HCT116 (cell line): ENCODE data around the gene CRISP1. TPM values are rescaled to one million over a fixed set of nuclear protein-coding genes. Genes with fewer than 3 reads are reported as not detected.

Experiments
- ATAC-seq: fragments of 200-7000 bp; cut with Tn5 transposase; 2 replicates; pipeline ENCODE4 v1.9.1; 2020; ENCODE audit warnings: mild to moderate bottlenecking, moderate library complexity
- BruUV-seq: library from RNA; stranded (reverse); fragments of 400-500 nt; replicated peaks from 2 replicates; lab custom pipeline; 2021; lab: Mats Ljungman, UMichigan
- CTCF ChIA-PET: fragments of 300-600 bp; sonication (Branson Sonifier 250); formaldehyde crosslinking; loops from one replicate; lab custom pipeline; 2021; ENCODE audit warnings: antibody characterized with exemption; lab: Charles Lee
- POLR2A ChIA-PET: fragments of 300-600, 350-600 bp; sonication (Branson Sonifier 250); formaldehyde crosslinking; loops from one replicate; lab custom pipeline; 2021; ENCODE audit warnings: antibody characterized with exemption; lab: Charles Lee
- RAD21 ChIA-PET, 2 experiments: fragments of 300-600 bp; sonication (Branson Sonifier 250); formaldehyde crosslinking; loops; one replicate each; lab custom pipeline; 2023; ENCODE audit warnings: low total read pairs in 2 of 2; ENCODE audit not compliant: uncharacterized antibody in 2 of 2, unreplicated experiment in 2 of 2, low non-redundant PET in 1 of 2; lab: Charles Lee
- DNase-seq: peaks from one replicate; pipeline ENCODE4 v3.0.0-alpha.2; 2010; ENCODE audit warnings: low read depth, low spot score
- H2AFZ ChIP-seq: fragments of 200-600 bp; shearing (Covaris generic), sonication (generic); 2 replicates; pipeline ENCODE4 v1.6.1; 2017; ENCODE audit warnings: low read depth, mixed run types, mixed read lengths, antibody characterized with exemption, low read length; ENCODE audit not compliant: poor library complexity, severe bottlenecking
- H3K27ac ChIP-seq: 2 replicates; pipeline ENCODE4 v1.5.1; 2012; ENCODE audit warnings: low read depth, low read length
- H3K27me3 ChIP-seq: fragments of 200-600 bp; sonication (generic); 2 replicates; pipeline ENCODE4 v1.6.1; 2016; ENCODE audit warnings: mixed run types, low read length, mixed read lengths; ENCODE audit not compliant: insufficient read depth
- H3K36me3 ChIP-seq, 2 experiments: fragments of 200-500 bp in 1 of 2; fragments of 200-600 bp in 1 of 2; sonication (Bioruptor generic) in 1 of 2; sonication (generic) in 1 of 2; 2 replicates each; pipeline versions ENCODE4 v1.5.1 to v1.6.1; 2014 to 2016; ENCODE audit warnings: low read length in 2 of 2, inconsistent platforms in 1 of 2, mixed read lengths in 1 of 2, mixed run types in 1 of 2; ENCODE audit not compliant: insufficient read depth in 2 of 2, control insufficient read depth in 1 of 2
- H3K4me1 ChIP-seq, 2 experiments: fragments of 200-600 bp in 1 of 2; sonication (generic) in 1 of 2; 2 replicates each; pipeline versions ENCODE4 v1.5.1 to v1.6.1; 2012 to 2017; ENCODE audit warnings: low read length in 2 of 2, inconsistent platforms in 1 of 2, mild to moderate bottlenecking in 1 of 2, mixed read lengths in 1 of 2, mixed run types in 1 of 2, moderate library complexity in 1 of 2; ENCODE audit not compliant: insufficient read depth in 2 of 2, control insufficient read depth in 1 of 2
- H3K4me2 ChIP-seq: fragments of 200-600 bp; sonication (generic); 2 replicates; pipeline ENCODE4 v1.6.1; 2017; ENCODE audit warnings: mixed run types, low read length, mixed read lengths
- H3K4me3 ChIP-seq, 2 experiments: fragments of 200-600 bp in 1 of 2; sonication (generic) in 1 of 2; replicated peaks in 1 of 2; 2 replicates each; pipeline ENCODE4 v1.5.1; 2011 to 2016; ENCODE audit warnings: low read length in 2 of 2, control low read depth in 1 of 2, low read depth in 1 of 2, mild to moderate bottlenecking in 1 of 2, mixed read lengths in 1 of 2, mixed run types in 1 of 2
- H3K79me2 ChIP-seq: fragments of 200-600 bp; sonication (generic); 2 replicates; pipeline ENCODE4 v1.6.1; 2017; ENCODE audit warnings: mild to moderate bottlenecking, mixed run types, low read length, moderate library complexity, mixed read lengths; ENCODE audit not compliant: insufficient read depth
- H3K9ac ChIP-seq: fragments of 200-600 bp; sonication (generic); 2 replicates; pipeline ENCODE4 v1.6.1; 2016; ENCODE audit warnings: low read length, mixed read lengths
- H3K9me2 ChIP-seq: fragments of 200-600 bp; sonication (generic), shearing (Covaris generic); 2 replicates; pipeline ENCODE4 v1.6.1; 2017; ENCODE audit warnings: mixed run types, mild to moderate bottlenecking, moderate library complexity; ENCODE audit not compliant: insufficient read depth
- H3K9me3 ChIP-seq, 2 experiments: fragments of 200-500 bp in 1 of 2; fragments of 200-600 bp in 1 of 2; sonication (Bioruptor generic) in 1 of 2; sonication (generic) in 1 of 2; 2 replicates each; pipeline ENCODE4 v1.6.1; 2014 to 2017; ENCODE audit warnings: low read length in 2 of 2, mixed read lengths in 2 of 2, inconsistent platforms in 1 of 2, low read depth in 1 of 2, mild to moderate bottlenecking in 1 of 2, mixed run types in 1 of 2, moderate library complexity in 1 of 2; ENCODE audit not compliant: control insufficient read depth in 1 of 2, insufficient read depth in 1 of 2
- H4K20me1 ChIP-seq: fragments of 200-600 bp; sonication (generic), shearing (Covaris generic); 2 replicates; pipeline ENCODE4 v1.6.1; 2017; ENCODE audit warnings: mixed run types, mild to moderate bottlenecking, moderate library complexity; ENCODE audit not compliant: insufficient read depth
- CBX3 ChIP-seq: IDR thresholded peaks from 2 replicates; pipeline ENCODE4 v1.6.1; 2012; ENCODE audit warnings: low read depth
- CEBPB ChIP-seq: IDR thresholded peaks from 2 replicates; pipeline ENCODE4 v1.6.1; 2012; ENCODE audit warnings: low read depth
- ELF1 ChIP-seq: IDR thresholded peaks from 2 replicates; pipeline ENCODE4 v1.6.1; 2012; ENCODE audit warnings: low read depth, borderline replicate concordance
- EZH2 ChIP-seq: fragments of 200-600 bp; sonication (generic); IDR thresholded peaks from 2 replicates; pipeline ENCODE4 v1.6.1; 2017; ENCODE audit warnings: antibody characterized with exemption, mixed run types
- SIN3A ChIP-seq: IDR thresholded peaks from 2 replicates; pipeline ENCODE4 v1.6.1; 2012; ENCODE audit warnings: low read depth
- SP1 ChIP-seq: IDR thresholded peaks from 2 replicates; pipeline ENCODE4 v1.6.1; 2012; ENCODE audit warnings: low read depth
- SRF ChIP-seq: IDR thresholded peaks from 2 replicates; pipeline ENCODE4 v1.6.1; 2012; ENCODE audit warnings: low read depth
- YY1 ChIP-seq: IDR thresholded peaks from 2 replicates; pipeline ENCODE4 v1.6.1; 2011; ENCODE audit warnings: low read length, low read depth, moderate library complexity, mild to moderate bottlenecking; ENCODE audit not compliant: insufficient replicate concordance; ENCODE audit errors: extremely low read depth
- ZFX ChIP-seq: fragments of 450-650 bp; IDR thresholded peaks from 2 replicates; pipeline ENCODE4 v1.6.1; 2017
- ZNF274 ChIP-seq: fragments of 200-500 bp; sonication (Bioruptor generic); IDR thresholded peaks from 2 replicates; pipeline ENCODE4 v1.6.1; 2014; ENCODE audit warnings: mild to moderate bottlenecking, low read depth, low read length, inconsistent platforms
- intact Hi-C: fragments of 100-400 bp; cut with micrococcal nuclease; formaldehyde crosslinking; loops from 2 replicates; pipeline ENCODE4 v1.10.0; 2022
- total RNA-seq: library from RNA; stranded (reverse); gene quantifications from one replicate; pipeline ENCODE4 v1.2.1, GENCODE V29; 2021; ENCODE audit not compliant: unreplicated experiment
- TF ChIP-seq, protein P1 (sequence below): IDR thresholded peaks from 2 replicates; pipeline ENCODE4 v1.6.1; 2011; ENCODE audit warnings: mild to moderate bottlenecking, low read length, moderate library complexity; ENCODE audit not compliant: insufficient replicate concordance; ENCODE audit errors: extremely low read depth
- TF ChIP-seq, protein P2 (sequence below): IDR thresholded peaks from 2 replicates; pipeline ENCODE4 v1.6.1; 2012; ENCODE audit warnings: low read depth

Gene CRISP1
- total RNA-seq, 1 experiment from 2014 or later: not detected

DNA sequence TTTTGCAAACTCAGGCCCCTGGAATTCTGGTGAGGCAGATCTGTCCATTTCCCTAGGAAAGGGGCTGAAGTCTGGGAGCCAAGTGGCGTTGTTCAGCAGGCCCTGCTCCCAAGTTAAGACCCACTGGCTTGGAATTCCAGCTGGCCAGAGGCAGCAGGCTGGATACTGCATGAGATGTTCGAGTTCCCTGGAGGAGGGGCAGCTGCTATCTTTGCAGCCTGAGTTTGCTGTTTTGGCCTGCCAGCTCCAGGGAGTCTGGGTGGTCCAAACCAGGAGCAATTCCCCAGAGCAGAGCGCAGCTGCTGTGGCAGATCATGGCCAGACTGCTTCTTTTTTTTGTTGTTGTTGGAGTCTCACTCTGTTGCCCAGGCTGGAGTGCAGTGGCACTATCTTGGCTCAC lies 61.1 kb downstream of the CRISP1 start:
- H3K4me2 ChIP-seq: no peak overlapping the region
- no peaks in the 10 kb centered on the region for H3K9me2 ChIP-seq
- DNase-seq (no peak), ATAC-seq (no peak)
- BruUV-seq: no TSS peak
- no peaks in the 10 kb centered on the region; the same call in 1 of the 2 replicates for H4K20me1 ChIP-seq
- H3K36me3 ChIP-seq: no peaks in the 10 kb centered on the region
- POLR2A ChIA-PET: no interaction called here
- no peak overlapping the region for H3K9ac ChIP-seq
- CTCF ChIA-PET: no interaction called here
- no peak overlapping the region for H2AFZ ChIP-seq
- H3K4me1 ChIP-seq: no peaks in the 10 kb centered on the region
- RAD21 ChIA-PET: no interaction called here
- TF ChIP-seq, protein P1, sequence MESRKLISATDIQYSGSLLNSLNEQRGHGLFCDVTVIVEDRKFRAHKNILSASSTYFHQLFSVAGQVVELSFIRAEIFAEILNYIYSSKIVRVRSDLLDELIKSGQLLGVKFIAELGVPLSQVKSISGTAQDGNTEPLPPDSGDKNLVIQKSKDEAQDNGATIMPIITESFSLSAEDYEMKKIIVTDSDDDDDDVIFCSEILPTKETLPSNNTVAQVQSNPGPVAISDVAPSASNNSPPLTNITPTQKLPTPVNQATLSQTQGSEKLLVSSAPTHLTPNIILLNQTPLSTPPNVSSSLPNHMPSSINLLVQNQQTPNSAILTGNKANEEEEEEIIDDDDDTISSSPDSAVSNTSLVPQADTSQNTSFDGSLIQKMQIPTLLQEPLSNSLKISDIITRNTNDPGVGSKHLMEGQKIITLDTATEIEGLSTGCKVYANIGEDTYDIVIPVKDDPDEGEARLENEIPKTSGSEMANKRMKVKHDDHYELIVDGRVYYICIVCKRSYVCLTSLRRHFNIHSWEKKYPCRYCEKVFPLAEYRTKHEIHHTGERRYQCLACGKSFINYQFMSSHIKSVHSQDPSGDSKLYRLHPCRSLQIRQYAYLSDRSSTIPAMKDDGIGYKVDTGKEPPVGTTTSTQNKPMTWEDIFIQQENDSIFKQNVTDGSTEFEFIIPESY: no peak
- TF ChIP-seq SIN3A (no peak), ZNF274 (no peak), SP1 (no peak), EZH2 (no peak), SRF (no peak), ELF1 (no peak), CBX3 (no peak)
- no peaks in the 10 kb centered on the region for H3K27me3 ChIP-seq
- no peaks in the 10 kb centered on the region for H3K79me2 ChIP-seq
- H3K9me3 ChIP-seq: no peaks in the 10 kb centered on the region
- intact Hi-C loops: no loop called here
- no peak overlapping the region for H3K27ac ChIP-seq
- H3K4me3 ChIP-seq: no peak overlapping the region

DNA sequence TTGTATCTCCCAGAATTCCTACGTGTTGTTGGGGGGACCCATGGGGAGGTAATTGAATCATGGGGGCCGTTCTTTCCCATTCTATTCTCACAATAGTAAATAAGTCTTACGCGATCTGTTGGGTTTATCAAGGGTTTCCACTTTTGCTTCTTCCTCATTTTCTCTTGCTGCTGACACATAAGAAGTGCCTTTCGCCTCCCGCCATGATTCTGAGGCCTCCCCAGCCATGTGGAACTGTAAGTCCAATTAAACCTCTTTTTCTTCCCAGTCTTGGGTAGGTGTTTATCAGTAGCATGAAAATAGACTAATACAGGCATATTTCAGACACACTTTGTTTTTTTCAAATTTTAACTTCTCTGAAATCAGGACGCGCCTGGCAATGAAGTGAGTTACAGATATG lies 64.8 kb downstream of the CRISP1 start:
- H3K4me1 ChIP-seq: no peaks in the 10 kb centered on the region
- ChIA-PET POLR2A (no interaction called here), CTCF (no interaction called here), RAD21 (no interaction called here)
- intact Hi-C loops: no loop called here
- no peaks in the 10 kb centered on the region for H3K36me3 ChIP-seq
- BruUV-seq: no TSS peak
- H3K79me2 ChIP-seq: no peaks in the 10 kb centered on the region
- no peak overlapping the region for H3K4me2 ChIP-seq
- no peaks in the 10 kb centered on the region for H3K9me2 ChIP-seq
- TF ChIP-seq ZFX (no peak), ELF1 (no peak), CEBPB (no peak), YY1 (no peak)
- TF ChIP-seq, protein P2, sequence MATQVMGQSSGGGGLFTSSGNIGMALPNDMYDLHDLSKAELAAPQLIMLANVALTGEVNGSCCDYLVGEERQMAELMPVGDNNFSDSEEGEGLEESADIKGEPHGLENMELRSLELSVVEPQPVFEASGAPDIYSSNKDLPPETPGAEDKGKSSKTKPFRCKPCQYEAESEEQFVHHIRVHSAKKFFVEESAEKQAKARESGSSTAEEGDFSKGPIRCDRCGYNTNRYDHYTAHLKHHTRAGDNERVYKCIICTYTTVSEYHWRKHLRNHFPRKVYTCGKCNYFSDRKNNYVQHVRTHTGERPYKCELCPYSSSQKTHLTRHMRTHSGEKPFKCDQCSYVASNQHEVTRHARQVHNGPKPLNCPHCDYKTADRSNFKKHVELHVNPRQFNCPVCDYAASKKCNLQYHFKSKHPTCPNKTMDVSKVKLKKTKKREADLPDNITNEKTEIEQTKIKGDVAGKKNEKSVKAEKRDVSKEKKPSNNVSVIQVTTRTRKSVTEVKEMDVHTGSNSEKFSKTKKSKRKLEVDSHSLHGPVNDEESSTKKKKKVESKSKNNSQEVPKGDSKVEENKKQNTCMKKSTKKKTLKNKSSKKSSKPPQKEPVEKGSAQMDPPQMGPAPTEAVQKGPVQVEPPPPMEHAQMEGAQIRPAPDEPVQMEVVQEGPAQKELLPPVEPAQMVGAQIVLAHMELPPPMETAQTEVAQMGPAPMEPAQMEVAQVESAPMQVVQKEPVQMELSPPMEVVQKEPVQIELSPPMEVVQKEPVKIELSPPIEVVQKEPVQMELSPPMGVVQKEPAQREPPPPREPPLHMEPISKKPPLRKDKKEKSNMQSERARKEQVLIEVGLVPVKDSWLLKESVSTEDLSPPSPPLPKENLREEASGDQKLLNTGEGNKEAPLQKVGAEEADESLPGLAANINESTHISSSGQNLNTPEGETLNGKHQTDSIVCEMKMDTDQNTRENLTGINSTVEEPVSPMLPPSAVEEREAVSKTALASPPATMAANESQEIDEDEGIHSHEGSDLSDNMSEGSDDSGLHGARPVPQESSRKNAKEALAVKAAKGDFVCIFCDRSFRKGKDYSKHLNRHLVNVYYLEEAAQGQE: no peak
- no peak overlapping the region for H3K9ac ChIP-seq
- H3K27me3 ChIP-seq: no peaks in the 10 kb centered on the region
- H3K9me3 ChIP-seq: no peaks in the 10 kb centered on the region
- H3K4me3 ChIP-seq: no peak overlapping the region
- ATAC-seq (no peak), DNase-seq (no peak)
- H4K20me1 ChIP-seq: no peaks in the 10 kb centered on the region; the same call in 1 of the 2 replicates
- no peak overlapping the region for H2AFZ ChIP-seq
- H3K27ac ChIP-seq: no peak overlapping the region
